SK-N-SH treated with all-trans-retinoic acid at 6 μM for 48 hours (cell line): Measurements from ENCODE around the gene DCXR.

Experiments used
- ATAC-seq: fragments of 200-7000 bp; cut with Tn5 transposase; 3 replicates; pipeline ENCODE4 v1.9.1; 2020; ENCODE audit warnings: mild to moderate bottlenecking, moderate library complexity
- ARNTL ChIP-seq: fragments of 450-650 bp; formaldehyde crosslinking; IDR thresholded peaks from 2 replicates; pipeline ENCODE4 v1.5.0; 2020; ENCODE audit warnings: low read depth, mild to moderate bottlenecking, moderate library complexity, borderline replicate concordance
- BACH2 ChIP-seq: fragments of 250-450 bp; sonication (Bioruptor Pico); IDR thresholded peaks from 2 replicates; pipeline ENCODE4 v1.9.0; 2021; ENCODE audit warnings: mild to moderate bottlenecking, borderline replicate concordance
- CREB5 ChIP-seq: fragments of 250-450 bp; sonication (Bioruptor Pico); IDR thresholded peaks from 2 replicates; pipeline ENCODE4 v1.5.1; 2020; ENCODE audit warnings: low read depth, mild to moderate bottlenecking, moderate library complexity
- CSDC2 ChIP-seq: fragments of 250-450 bp; sonication (Bioruptor Pico); IDR thresholded peaks from 2 replicates; pipeline ENCODE4 v1.5.0; 2020; ENCODE audit warnings: mild to moderate bottlenecking, moderate library complexity
- CSRNP3 ChIP-seq: fragments of 250-450 bp; sonication (Bioruptor Pico); IDR thresholded peaks from 2 replicates; pipeline ENCODE4 v1.5.1; 2021; ENCODE audit warnings: mild to moderate bottlenecking, moderate library complexity
- ESRRG ChIP-seq: fragments of 250-450 bp; sonication (Bioruptor Pico); IDR thresholded peaks from 2 replicates; pipeline ENCODE4 v1.6.1; 2021; ENCODE audit warnings: mild to moderate bottlenecking
- GLIS3 ChIP-seq: fragments of 250-450 bp; sonication (Bioruptor Pico); IDR thresholded peaks from 2 replicates; pipeline ENCODE4 v1.5.0; 2020; ENCODE audit warnings: mild to moderate bottlenecking, moderate library complexity
- ISL1 ChIP-seq: fragments of 250-450 bp; sonication (Bioruptor Pico); IDR thresholded peaks from 2 replicates; pipeline ENCODE4 v2.1.2; 2022; ENCODE audit warnings: mild to moderate bottlenecking, moderate library complexity
- OSR1 ChIP-seq: fragments of 250-450 bp; sonication (Bioruptor Pico); IDR thresholded peaks from 2 replicates; pipeline ENCODE4 v1.8.0; 2022; ENCODE audit warnings: moderate library complexity, mild to moderate bottlenecking, inconsistent platforms
- PATZ1 ChIP-seq: fragments of 250-450 bp; sonication (Bioruptor Pico); IDR thresholded peaks from 2 replicates; pipeline ENCODE4 v1.8.0; 2020; ENCODE audit warnings: mild to moderate bottlenecking, moderate library complexity, borderline replicate concordance
- PPARA ChIP-seq: fragments of 250-450 bp; sonication (Bioruptor Pico); IDR thresholded peaks from 2 replicates; pipeline ENCODE4 v1.5.0; 2020; ENCODE audit warnings: mild to moderate bottlenecking, borderline replicate concordance
- RARB ChIP-seq: fragments of 250-450 bp; sonication (Bioruptor Pico); IDR thresholded peaks from 2 replicates; pipeline ENCODE4 v1.8.0; 2021; ENCODE audit warnings: mild to moderate bottlenecking, moderate library complexity
- SNAI2 ChIP-seq: fragments of 250-450 bp; sonication (Bioruptor Pico); IDR thresholded peaks from 2 replicates; pipeline ENCODE4 v1.5.0; 2020; ENCODE audit warnings: mild to moderate bottlenecking, moderate library complexity
- TOX ChIP-seq: fragments of 250-450 bp; sonication (Bioruptor Pico); IDR thresholded peaks from 2 replicates; pipeline ENCODE4 v1.8.0; 2021; ENCODE audit warnings: mild to moderate bottlenecking, moderate library complexity, borderline replicate concordance
- TSHZ2 ChIP-seq: fragments of 250-450 bp; sonication (Bioruptor Pico); IDR thresholded peaks from 2 replicates; pipeline ENCODE4 v1.5.0; 2020; ENCODE audit warnings: mild to moderate bottlenecking, moderate library complexity
- ZC3H10 ChIP-seq: fragments of 250-450 bp; sonication (Bioruptor Pico); IDR thresholded peaks from 2 replicates; pipeline ENCODE4 v1.5.1; 2021; ENCODE audit warnings: mild to moderate bottlenecking, moderate library complexity
- ZFP3 ChIP-seq: fragments of 250-450 bp; sonication (Bioruptor Pico); IDR thresholded peaks from 2 replicates; pipeline ENCODE4 v1.5.0; 2020; ENCODE audit warnings: mild to moderate bottlenecking, moderate library complexity
- ZFP30 ChIP-seq: fragments of 450-650 bp; formaldehyde crosslinking; IDR thresholded peaks from 2 replicates; pipeline ENCODE4 v1.5.0; 2022; ENCODE audit warnings: mild to moderate bottlenecking, moderate library complexity
- ZNF565 ChIP-seq: fragments of 450-650 bp; formaldehyde crosslinking; conservative IDR thresholded peaks from 2 replicates; pipeline ENCODE4 v1.5.0; 2020; ENCODE audit warnings: low read depth, mild to moderate bottlenecking, moderate library complexity
- ZNF70 ChIP-seq: fragments of 450-650 bp; formaldehyde crosslinking; IDR thresholded peaks from 2 replicates; pipeline ENCODE4 v1.5.0; 2020; ENCODE audit warnings: mild to moderate bottlenecking, moderate library complexity
- ZNF8 ChIP-seq: fragments of 450-650 bp; formaldehyde crosslinking; IDR thresholded peaks from 2 replicates; pipeline ENCODE4 v1.5.0; 2020; ENCODE audit warnings: mild to moderate bottlenecking, moderate library complexity

DCXR gene

GRCh38 chr17:81987161-81987770 lies 50.2 kb downstream of the DCXR start (continued):
- TF ChIP-seq PATZ1 (CRISPR knock-in tag) (no peak), ARNTL (no peak), ZNF70 (CRISPR knock-in tag) (no peak), ESRRG (CRISPR knock-in tag) (no peak)

GRCh38 chr17:81986606-81987005 lies 50.9 kb downstream of the DCXR start:
- ATAC-seq = no peak
- TF ChIP-seq TSHZ2 (CRISPR knock-in tag) (no peak), ESRRG (CRISPR knock-in tag) (no peak), TOX (no peak), CREB5 (CRISPR knock-in tag) (no peak), RARB (CRISPR knock-in tag) (no peak), SNAI2 (CRISPR knock-in tag) (no peak), OSR1 (no peak), ZNF70 (CRISPR knock-in tag) (no peak), ARNTL (no peak), ISL1 (CRISPR knock-in tag) (no peak), CSRNP3 (CRISPR knock-in tag) (no peak), ZFP30 (no peak), ZNF565 (no peak), PPARA (no peak), GLIS3 (CRISPR knock-in tag) (no peak), ZFP3 (no peak), ZC3H10 (CRISPR knock-in tag) (no peak), CSDC2 (CRISPR knock-in tag) (no peak), ZNF8 (CRISPR knock-in tag) (no peak), BACH2 (CRISPR knock-in tag) (no peak)
